HepG2 (cell line): ENCODE measurements around the gene JAK1. TPM values are rescaled to one million over a fixed set of nuclear protein-coding genes. Genes with fewer than 3 reads are reported as not detected.

ENCODE experiments used
- ATM ChIP-seq: fragments of 450-650 bp; IDR thresholded peaks from 2 replicates; pipeline ENCODE4 v1.7.1; 2017; ENCODE audit warnings: mild to moderate bottlenecking, borderline replicate concordance
- FOXK1 ChIP-seq: sonication (generic); formaldehyde crosslinking; IDR thresholded peaks from 2 replicates; pipeline ENCODE4 v1.4.0; 2020; ENCODE audit warnings: low read depth, missing genetic modification reagents, borderline replicate concordance
- FOXP4 ChIP-seq: sonication (generic); formaldehyde crosslinking; IDR thresholded peaks from 2 replicates; pipeline ENCODE4 v1.4.0; 2020; ENCODE audit warnings: missing genetic modification reagents
- MAFF ChIP-seq: IDR thresholded peaks from 2 replicates; pipeline ENCODE4 v1.6.1; 2011; ENCODE audit warnings: low read depth, low read length, improper control_type of control experiment
- MAFK ChIP-seq, 2 experiments: IDR thresholded peaks in 1 of 2; conservative IDR thresholded peaks in 1 of 2; 2 replicates each; pipeline ENCODE4 v1.6.1; 2011; ENCODE audit warnings: improper control_type of control experiment in 2 of 2, low read length in 2 of 2
- MYNN ChIP-seq: sonication (generic); formaldehyde crosslinking; IDR thresholded peaks from 2 replicates; pipeline ENCODE4 v1.4.0; 2020; ENCODE audit warnings: mild to moderate bottlenecking, low read depth, missing genetic modification reagents
- PHB2 ChIP-seq: fragments of 450-650 bp; IDR thresholded peaks from 2 replicates; pipeline ENCODE4 v1.6.1; 2018; ENCODE audit not compliant: partially characterized antibody
- SALL1 ChIP-seq: sonication (generic); formaldehyde crosslinking; IDR thresholded peaks from 2 replicates; pipeline ENCODE4 v1.8.0; 2022; ENCODE audit warnings: mild to moderate bottlenecking, missing genetic modification reagents
- SOX13 ChIP-seq, 3 experiments: fragments of 450-650 bp in 1 of 3; sonication (generic) in 1 of 3; formaldehyde crosslinking in 1 of 3; IDR thresholded peaks in 2 of 3; conservative IDR thresholded peaks in 1 of 3; 2 replicates each; pipeline versions ENCODE4 v1.5.0 to v1.6.1; 2016 to 2020; ENCODE audit warnings: antibody characterized with exemption in 1 of 3, mild to moderate bottlenecking in 1 of 3, missing compliant biosample characterization in 1 of 3, missing genetic modification reagents in 1 of 3, moderate library complexity in 1 of 3
- ZIK1 ChIP-seq: sonication (generic); formaldehyde crosslinking; IDR thresholded peaks from 2 replicates; pipeline ENCODE4 v1.5.0; 2020; ENCODE audit warnings: mild to moderate bottlenecking, low read depth, missing genetic modification reagents, borderline replicate concordance
- ZMAT5 ChIP-seq: sonication (generic); formaldehyde crosslinking; IDR thresholded peaks from 2 replicates; pipeline ENCODE4 v1.5.0; 2020; ENCODE audit warnings: mild to moderate bottlenecking, low read depth, missing genetic modification reagents, borderline replicate concordance
- ZNF207 ChIP-seq: fragments of 450-650 bp; IDR thresholded peaks from 2 replicates; pipeline ENCODE4 v1.6.1; 2016; ENCODE audit warnings: antibody characterized with exemption, borderline replicate concordance
- ZNF263 ChIP-seq: sonication (generic); formaldehyde crosslinking; IDR thresholded peaks from 2 replicates; pipeline ENCODE4 v1.4.0; 2020; ENCODE audit warnings: missing genetic modification reagents
- ZNF292 ChIP-seq: sonication (generic); formaldehyde crosslinking; IDR thresholded peaks from 2 replicates; pipeline ENCODE4 v1.8.1; 2022; ENCODE audit warnings: mild to moderate bottlenecking, low read depth, missing genetic modification reagents, borderline replicate concordance
- ZNF558 ChIP-seq: sonication (generic); formaldehyde crosslinking; IDR thresholded peaks from 2 replicates; pipeline ENCODE4 v1.9.0; 2022; ENCODE audit warnings: mild to moderate bottlenecking, missing genetic modification reagents, borderline replicate concordance
- ZNF572 ChIP-seq: sonication (generic); formaldehyde crosslinking; IDR thresholded peaks from 2 replicates; pipeline ENCODE4 v1.5.1; 2020; ENCODE audit warnings: mild to moderate bottlenecking, missing genetic modification reagents
- ZNF674 ChIP-seq: sonication (generic); formaldehyde crosslinking; IDR thresholded peaks from 2 replicates; pipeline ENCODE4 v1.5.0; 2020; ENCODE audit warnings: low read depth, mild to moderate bottlenecking, missing genetic modification reagents
- ZNF816 ChIP-seq: sonication (generic); formaldehyde crosslinking; IDR thresholded peaks from 2 replicates; pipeline ENCODE4 v1.8.0; 2022; ENCODE audit warnings: missing genetic modification reagents, mild to moderate bottlenecking, borderline replicate concordance
- polyA plus RNA-seq, 8 experiments: library from polyadenylated mRNA; depleted of rRNA in 3 of 8; stranded (reverse) in 7 of 8; unstranded in 1 of 8; fragments of >200 nt; fragmentation: Illumina TruSeq in 4 of 8; extraction: Trizol in 4 of 8; gene quantifications; 2 replicates each; pipeline versions ENCODE4 v1.2.1 to v1.2.3, GENCODE V29; 2011 to 2016; ENCODE audit warnings: low read depth in 4 of 8, missing spikeins in 1 of 8, mixed read lengths in 1 of 8; ENCODE audit not compliant: insufficient read depth in 1 of 8
- total RNA-seq, 5 experiments: library from RNA; depleted of rRNA; stranded (reverse); fragments of >200 nt; fragmentation: Illumina TruSeq; extraction: Trizol; gene quantifications; 2 replicates each; pipeline ENCODE4 v1.2.3, GENCODE V29; 2016; ENCODE audit warnings: low read depth in 1 of 5
- TF ChIP-seq, protein P1 (sequence below): sonication (generic); formaldehyde crosslinking; IDR thresholded peaks from 2 replicates; pipeline ENCODE4 v1.4.0; 2020; ENCODE audit warnings: mild to moderate bottlenecking, missing genetic modification reagents
- TF ChIP-seq, protein P2 (sequence below): IDR thresholded peaks from 2 replicates; pipeline ENCODE4 v1.6.1; 2016; ENCODE audit warnings: missing compliant biosample characterization, missing genetic modification reagents, borderline replicate concordance

JAK1 gene
- total and polyA plus RNA-seq, 2 of the 13 experiments (the other 11 are each of a cell fraction or from before 2014, with no cell fraction given): 23.9 to 42.4 TPM

DNA sequence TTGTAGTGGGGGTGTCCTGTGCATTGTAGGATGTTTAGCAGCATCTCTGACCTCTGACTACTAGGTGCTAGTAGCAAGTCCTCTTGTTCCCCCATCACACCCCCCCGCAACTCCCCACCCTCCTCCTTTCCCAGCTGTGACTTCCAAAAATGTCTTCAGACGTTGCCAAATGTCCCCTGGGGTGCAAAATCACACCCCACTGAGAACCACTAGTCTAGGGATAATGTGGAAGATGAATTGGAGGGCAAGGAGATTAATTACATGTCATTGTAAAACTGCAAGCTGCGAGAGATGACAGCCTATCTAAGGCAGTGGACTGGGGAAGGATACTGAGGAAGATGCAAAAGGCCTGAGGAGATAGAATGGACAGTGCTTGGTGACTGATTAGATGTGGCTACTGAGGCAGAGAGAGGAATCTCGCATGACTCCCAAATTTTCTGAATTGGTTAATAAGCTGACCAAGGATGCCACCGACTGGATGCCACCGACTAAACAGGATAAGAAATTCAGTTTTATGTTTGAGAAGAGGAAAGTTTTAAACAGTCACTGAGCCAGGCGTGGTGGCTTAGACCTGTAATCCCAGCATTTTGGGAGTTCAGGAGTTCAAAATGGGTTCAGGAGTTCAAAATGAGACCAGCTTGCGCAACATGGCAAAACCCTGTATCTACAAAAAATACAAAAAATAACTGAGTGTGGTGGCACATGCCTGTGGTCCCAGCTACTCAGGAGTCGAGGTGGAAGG is 3.1 kb upstream of the JAK1 start (continued):
- TF ChIP-seq ZNF816 (no peak), FOXP4 (peak; percentile 42; the same call in 1 of the 2 replicates), SOX13 (IDR thresholded peaks at IDR 0.05) (no peak), SOX13 (CRISPR knock-in tag; conservative IDR thresholded peaks at IDR 0.05 in 1 of 2, IDR thresholded peaks at IDR 0.05 in 1 of 2) (peak in 1 of 2 experiments; percentile 55; a peak in 2 of 4 replicates), FOXK1 (CRISPR knock-in tag) (no peak), ZNF263 (no peak), ZMAT5 (no peak), ZNF674 (no peak), ZNF292 (CRISPR knock-in tag) (no peak), MAFF (no peak), ZNF558 (CRISPR knock-in tag) (no peak), ZNF207 (no peak), MYNN (CRISPR knock-in tag) (no peak), SALL1 (CRISPR knock-in tag) (peak; percentile 38), ZNF572 (CRISPR knock-in tag) (no peak), PHB2 (no peak), ATM (no peak), MAFK (conservative IDR thresholded peaks at IDR 0.05 in 1 of 2, IDR thresholded peaks at IDR 0.05 in 1 of 2; ENCODE audit: low read length in 2 of 2) (no peak), ZIK1 (CRISPR knock-in tag) (no peak)
- TF ChIP-seq, protein P1, sequence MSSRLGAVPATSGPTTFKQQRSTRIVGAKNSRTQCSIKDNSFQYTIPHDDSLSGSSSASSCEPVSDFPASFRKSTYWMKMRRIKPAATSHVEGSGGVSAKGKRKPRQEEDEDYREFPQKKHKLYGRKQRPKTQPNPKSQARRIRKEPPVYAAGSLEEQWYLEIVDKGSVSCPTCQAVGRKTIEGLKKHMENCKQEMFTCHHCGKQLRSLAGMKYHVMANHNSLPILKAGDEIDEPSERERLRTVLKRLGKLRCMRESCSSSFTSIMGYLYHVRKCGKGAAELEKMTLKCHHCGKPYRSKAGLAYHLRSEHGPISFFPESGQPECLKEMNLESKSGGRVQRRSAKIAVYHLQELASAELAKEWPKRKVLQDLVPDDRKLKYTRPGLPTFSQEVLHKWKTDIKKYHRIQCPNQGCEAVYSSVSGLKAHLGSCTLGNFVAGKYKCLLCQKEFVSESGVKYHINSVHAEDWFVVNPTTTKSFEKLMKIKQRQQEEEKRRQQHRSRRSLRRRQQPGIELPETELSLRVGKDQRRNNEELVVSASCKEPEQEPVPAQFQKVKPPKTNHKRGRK (CRISPR knock-in tag): no peak
- TF ChIP-seq, protein P2, sequence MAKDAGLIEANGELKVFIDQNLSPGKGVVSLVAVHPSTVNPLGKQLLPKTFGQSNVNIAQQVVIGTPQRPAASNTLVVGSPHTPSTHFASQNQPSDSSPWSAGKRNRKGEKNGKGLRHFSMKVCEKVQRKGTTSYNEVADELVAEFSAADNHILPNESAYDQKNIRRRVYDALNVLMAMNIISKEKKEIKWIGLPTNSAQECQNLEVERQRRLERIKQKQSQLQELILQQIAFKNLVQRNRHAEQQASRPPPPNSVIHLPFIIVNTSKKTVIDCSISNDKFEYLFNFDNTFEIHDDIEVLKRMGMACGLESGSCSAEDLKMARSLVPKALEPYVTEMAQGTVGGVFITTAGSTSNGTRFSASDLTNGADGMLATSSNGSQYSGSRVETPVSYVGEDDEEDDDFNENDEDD (CRISPR knock-in tag): no peak
